GM23248 (cell line): ENCODE data around the gene ELMO3. TPM values are rescaled to one million over a fixed set of nuclear protein-coding genes. Genes with fewer than 3 reads are reported as not detected.

Experiments
- DNase-seq: peaks from one replicate; pipeline ENCODE4 v3.0.0-alpha.2; 2015
- H2AFZ ChIP-seq: fragments of 200-600 bp; sonication (generic); 2 replicates; pipeline ENCODE4 v1.6.1; 2016; ENCODE audit warnings: antibody characterized with exemption
- H3F3A ChIP-seq: fragments of 200-600 bp; sonication (generic); 2 replicates; pipeline ENCODE4 v1.6.1; 2016; ENCODE audit warnings: mild to moderate bottlenecking, antibody characterized with exemption, mixed run types; ENCODE audit not compliant: insufficient read depth
- H3K27ac ChIP-seq: fragments of 200-600 bp; sonication (generic); 2 replicates; pipeline ENCODE4 v1.5.1; 2016; ENCODE audit warnings: mild to moderate bottlenecking
- H3K27me3 ChIP-seq: fragments of 200-600 bp; sonication (generic); replicated peaks from 2 replicates; pipeline ENCODE4 v1.6.1; 2016; ENCODE audit warnings: mild to moderate bottlenecking; ENCODE audit not compliant: insufficient read depth
- H3K36me3 ChIP-seq: fragments of 200-600 bp; sonication (generic); 2 replicates; pipeline ENCODE4 v1.6.1; 2016; ENCODE audit warnings: low read depth, mild to moderate bottlenecking
- H3K4me1 ChIP-seq: fragments of 200-600 bp; sonication (generic); 2 replicates; pipeline ENCODE4 v1.6.1; 2016; ENCODE audit warnings: mild to moderate bottlenecking; ENCODE audit not compliant: insufficient read depth
- H3K4me2 ChIP-seq: fragments of 200-600 bp; sonication (generic); one replicate; pipeline ENCODE4 v1.6.1; 2016; ENCODE audit warnings: mild to moderate bottlenecking; ENCODE audit not compliant: unreplicated experiment
- H3K4me3 ChIP-seq: fragments of 200-600 bp; sonication (generic); 2 replicates; pipeline ENCODE4 v1.5.1; 2016; ENCODE audit warnings: mild to moderate bottlenecking
- H3K79me2 ChIP-seq: fragments of 200-600 bp; sonication (generic); 2 replicates; pipeline ENCODE4 v1.6.1; 2016; ENCODE audit warnings: mild to moderate bottlenecking; ENCODE audit not compliant: insufficient read depth
- H3K9ac ChIP-seq: fragments of 200-600 bp; sonication (generic); 2 replicates; pipeline ENCODE4 v1.6.1; 2016; ENCODE audit warnings: mild to moderate bottlenecking
- H3K9me2 ChIP-seq: fragments of 200-600 bp; sonication (generic); 2 replicates; pipeline ENCODE4 v1.6.1; 2016; ENCODE audit warnings: mixed run types, mild to moderate bottlenecking, moderate library complexity; ENCODE audit not compliant: insufficient read depth
- H3K9me3 ChIP-seq: fragments of 200-600 bp; sonication (generic); one replicate; pipeline ENCODE4 v1.6.1; 2017; ENCODE audit warnings: low read depth
- H4K20me1 ChIP-seq: fragments of 200-600 bp; sonication (generic); 2 replicates; pipeline ENCODE4 v1.6.0; 2016; ENCODE audit not compliant: insufficient read depth
- EZH2 ChIP-seq: fragments of 200-600 bp; sonication (generic); IDR thresholded peaks from 2 replicates; pipeline ENCODE4 v1.6.1; 2018; ENCODE audit warnings: antibody characterized with exemption, mild to moderate bottlenecking; ENCODE audit not compliant: insufficient read depth, poor library complexity, severe bottlenecking
- EZH2phosphoT487 ChIP-seq: fragments of 200-600 bp; sonication (generic); IDR thresholded peaks from 2 replicates; pipeline ENCODE4 v1.6.1; 2018; ENCODE audit warnings: antibody characterized with exemption, moderate library complexity, mild to moderate bottlenecking, low read depth; ENCODE audit not compliant: insufficient read depth
- WGBS, 2 experiments: methylation state at CpG; one replicate each; pipeline ENCODE4 v1.1.6; 2015 to 2017; ENCODE audit warnings: low lambda C conversion rate in 2 of 2, low coverage in 1 of 2; ENCODE audit errors: missing lambda C conversion rate in 2 of 2; 5-methylcytosine and 5-hydroxymethylcytosine counted together
- in situ Hi-C: fragments of 300-500 bp; cut with MboI; formaldehyde crosslinking; loops from 2 replicates; pipeline ENCODE4 v1.15.0; 2020
- polyA plus RNA-seq: library from polyadenylated mRNA; unstranded; fragments of >200 nt; fragmentation: Nextera tagmentation; extraction: Ambion mirVana; gene quantifications from 2 replicates; pipeline ENCODE4 v1.2.1, GENCODE V29; 2016
- total RNA-seq: library from RNA; depleted of rRNA; stranded (reverse); fragments of >200 nt; shearing (Covaris generic); gene quantifications from 2 replicates; pipeline ENCODE4 v1.2.3, GENCODE V29; 2014

ELMO3 gene
- total and polyA plus RNA-seq, 2 experiments from 2014 or later, result 1.5 TPM; not detected in 1

GRCh38 chr16:67194260-67194659 lies 4.7 kb upstream of the ELMO3 start:
- Histone ChIP-seq H3K27me3 (no peaks in the 10 kb centered on the region), H3K4me3 (no peak overlapping the region), H3K4me1 (peaks cover 11% of the 10 kb centered on the region), H3K27ac (no peak overlapping the region), H3K36me3 (peaks cover 21% of the 10 kb centered on the region; the same call in 1 of the 2 replicates), H3K9ac (peak overlapping the region; percentile 90), H3K9me3 (no peaks in the 10 kb centered on the region), H4K20me1 (no peaks in the 10 kb centered on the region), H3F3A (peaks cover 10% of the 10 kb centered on the region; the same call in 1 of the 2 replicates), H2AFZ (no peak overlapping the region), H3K9me2 (no peaks in the 10 kb centered on the region), H3K4me2 (no peak overlapping the region), H3K79me2 (peaks cover 39% of the 10 kb centered on the region)
- 92 to 93% methylated on average over 6 of the region's 6 CpGs for WGBS, 2 experiments
- TF ChIP-seq EZH2, result no peak
- TF ChIP-seq EZH2phosphoT487, result no peak
- in situ Hi-C loops, result no loop called here
- DNase-seq, result no peak

- Histone ChIP-seq H3K79me2 (peaks cover 39% of the 10 kb centered on the region), H4K20me1 (no peaks in the 10 kb centered on the region), H3K9me3 (no peaks in the 10 kb centered on the region), H3K9ac (no peak overlapping the region), H3K4me2 (no peak overlapping the region), H3K9me2 (no peaks in the 10 kb centered on the region), H3K27ac (no peak overlapping the region), H3K4me3 (no peak overlapping the region), H3K36me3 (peaks cover 21% of the 10 kb centered on the region; the same call in 1 of the 2 replicates), H3F3A (peaks cover 10% of the 10 kb centered on the region; the same call in 1 of the 2 replicates), H3K27me3 (no peaks in the 10 kb centered on the region), H2AFZ (no peak overlapping the region), H3K4me1 (peaks cover 11% of the 10 kb centered on the region)
- DNase-seq, result no peak
- TF ChIP-seq EZH2phosphoT487 (no peak), EZH2 (no peak)
- in situ Hi-C loops, result no loop called here
- 83 to 91% methylated on average over 5 of the region's 5 CpGs for WGBS, 2 experiments
Measured at GRCh38 chr16:67195676-67196075, 3.3 kb upstream of the ELMO3 start.

- Histone ChIP-seq H3K4me3 (no peak overlapping the region), H3F3A (peaks cover 10% of the 10 kb centered on the region; the same call in 1 of the 2 replicates), H3K9me3 (no peaks in the 10 kb centered on the region), H3K79me2 (peaks cover 39% of the 10 kb centered on the region), H3K9ac (no peak overlapping the region), H3K9me2 (no peaks in the 10 kb centered on the region), H2AFZ (no peak overlapping the region), H4K20me1 (no peaks in the 10 kb centered on the region), H3K36me3 (peaks cover 21% of the 10 kb centered on the region; the same call in 1 of the 2 replicates), H3K4me1 (peaks cover 11% of the 10 kb centered on the region), H3K27me3 (no peaks in the 10 kb centered on the region), H3K27ac (no peak overlapping the region), H3K4me2 (no peak overlapping the region)
- in situ Hi-C loops, result no loop called here
- WGBS, 2 experiments, result 100% methylated on average over 1 of the region's 1 CpG
- TF ChIP-seq EZH2phosphoT487 (no peak), EZH2 (no peak)
- no peak for DNase-seq
Measured at GRCh38 chr16:67196881-67197280, 2.0 kb upstream of the ELMO3 start.

- Histone ChIP-seq H3K4me1 (peaks cover 11% of the 10 kb centered on the region), H2AFZ (no peak overlapping the region), H3K9me2 (no peaks in the 10 kb centered on the region), H3K4me3 (no peak overlapping the region), H3K9ac (no peak overlapping the region), H3K36me3 (peaks cover 21% of the 10 kb centered on the region; the same call in 1 of the 2 replicates), H3K79me2 (peaks cover 32% of the 10 kb centered on the region), H3K27me3 (no peaks in the 10 kb centered on the region), H3K4me2 (no peak overlapping the region), H3K9me3 (no peaks in the 10 kb centered on the region), H3F3A (peaks cover 10% of the 10 kb centered on the region; the same call in 1 of the 2 replicates), H4K20me1 (no peaks in the 10 kb centered on the region), H3K27ac (no peak overlapping the region)
- in situ Hi-C loops, result no loop called here
- DNase-seq, result no peak
- 79 to 83% methylated on average over 6 of the region's 6 CpGs for WGBS, 2 experiments
- TF ChIP-seq EZH2phosphoT487, result no peak
- TF ChIP-seq EZH2, result no peak
Measured at GRCh38 chr16:67197704-67198103, 1.2 kb upstream of the ELMO3 start.

GRCh38 chr16:67198238-67198734 lies 645 bp upstream of the ELMO3 start:
- peaks cover 8% of the 10 kb centered on the region for H3K4me1 ChIP-seq
- H3F3A ChIP-seq, result peaks cover 10% of the 10 kb centered on the region; the same call in 1 of the 2 replicates
- H3K27ac ChIP-seq, result no peak overlapping the region
- DNase-seq, result peak; percentile 65
- no peaks in the 10 kb centered on the region for H3K9me3 ChIP-seq
- no peak overlapping the region for H3K4me2 ChIP-seq
- H3K9me2 ChIP-seq, result no peaks in the 10 kb centered on the region
- WGBS, 2 experiments, result 61 to 63% methylated on average over 11 to 12 of the region's 12 CpGs
- peaks cover 21% of the 10 kb centered on the region; the same call in 1 of the 2 replicates for H3K36me3 ChIP-seq
- H3K79me2 ChIP-seq, result peaks cover 26% of the 10 kb centered on the region
- TF ChIP-seq EZH2phosphoT487 (no peak), EZH2 (no peak)
- no peaks in the 10 kb centered on the region for H3K27me3 ChIP-seq
- no peak overlapping the region for H3K4me3 ChIP-seq
- H4K20me1 ChIP-seq, result no peaks in the 10 kb centered on the region
- H3K9ac ChIP-seq, result no peak overlapping the region
- in situ Hi-C loops, result no loop called here
- H2AFZ ChIP-seq, result no peak overlapping the region
